Hepatocyte (in vitro differentiated cells): ENCODE measurements around the gene DEPDC5.

Experiments
- CTCF ChIP-seq: fragments of 200-600 bp; sonication (generic); IDR thresholded peaks from 2 replicates; pipeline ENCODE4 v1.5.1; 2016; ENCODE audit warnings: antibody characterized with exemption, mild to moderate bottlenecking; ENCODE audit not compliant: poor library complexity
- EZH2 ChIP-seq: fragments of 200-600 bp; sonication (generic); IDR thresholded peaks from 2 replicates; pipeline ENCODE4 v1.6.1; 2016; ENCODE audit warnings: antibody characterized with exemption, mild to moderate bottlenecking, borderline replicate concordance

- no peak for TF ChIP-seq CTCF
- TF ChIP-seq EZH2, result no peak
Observed at GRCh38 chr22:31905356-31905755, 151.5 kb downstream of the DEPDC5 start.
